ENCODE data around the gene NCBP3. TPM values are rescaled to one million over a fixed set of nuclear protein-coding genes. Genes with fewer than 3 reads are reported as not detected.

NCBP3 gene
- total RNA-seq, 6 experiments from 2014 or later, result 8.6 to 15.1 (median 10.5) TPM

GRCh38 chr17:3802461-3803307 lies 43.4 kb downstream of the NCBP3 start:
- 14% methylated on average over 11 of the region's 19 CpGs for whole genome bisulfite sequencing (ENCODE audit: insufficient coverage, low coverage, low lambda C conversion rate, missing lambda C conversion rate)
- peak overlapping the region; percentile 92 to 94 (median 93) for H3K27ac ChIP-seq
- TF ChIP-seq POLR2A (IDR thresholded peaks at IDR 0.05) (peak; percentile 60), CTCF (IDR thresholded peaks at IDR 0.05) (peak in 1 of 4 donors; percentile 12)
- no peaks in the 10 kb centered on the region for H3K9me3 ChIP-seq
- ATAC-seq (peak; percentile 66 to 78 (median 72)), DNase-seq (peak; percentile 74 to 87 (median 87))
- no peak overlapping the region for H3K4me3 ChIP-seq
- peaks cover 0 to 55% (median 26%) of the 10 kb centered on the region in 4 donors for H3K4me1 ChIP-seq
- no peaks in the 10 kb centered on the region for H3K36me3 ChIP-seq
- intact Hi-C loops (cut with DNase I), result no loop called here
- no peaks in the 10 kb centered on the region for H3K27me3 ChIP-seq

- WGBS (ENCODE audit: insufficient coverage, low coverage, low lambda C conversion rate, missing lambda C conversion rate), result 67% methylated on average over 1 of the region's 10 CpGs
- no peak for DNase-seq
- intact Hi-C loops (cut with DNase I), result no loop called here
- no peak overlapping the region for H3K4me3 ChIP-seq
- H3K4me1 ChIP-seq, result peaks cover 0 to 55% (median 26%) of the 10 kb centered on the region in 4 donors
- H3K27ac ChIP-seq, result peak overlapping the region; percentile 92 to 94 (median 93)
- ATAC-seq, result no peak
- H3K27me3 ChIP-seq, result no peaks in the 10 kb centered on the region
- H3K36me3 ChIP-seq, result no peaks in the 10 kb centered on the region
- TF ChIP-seq POLR2A (IDR thresholded peaks at IDR 0.05) (no peak), CTCF (IDR thresholded peaks at IDR 0.05) (no peak)
- H3K9me3 ChIP-seq, result no peaks in the 10 kb centered on the region
Observed at GRCh38 chr17:3801792-3802191, 44.3 kb downstream of the NCBP3 start.

GRCh38 chr17:3801347-3801746 lies 44.7 kb downstream of the NCBP3 start:
- Histone ChIP-seq H3K27ac (peak overlapping the region; percentile 22 to 94 (median 93)), H3K9me3 (no peaks in the 10 kb centered on the region), H3K36me3 (no peaks in the 10 kb centered on the region), H3K4me1 (peaks cover 0 to 55% (median 26%) of the 10 kb centered on the region in 4 donors), H3K27me3 (no peaks in the 10 kb centered on the region), H3K4me3 (no peak overlapping the region)
- ATAC-seq, result no peak
- no peak for DNase-seq
- TF ChIP-seq POLR2A (IDR thresholded peaks at IDR 0.05), result no peak
- TF ChIP-seq CTCF (IDR thresholded peaks at IDR 0.05), result no peak
- intact Hi-C loops (cut with DNase I), result no loop called here
- WGBS (ENCODE audit: insufficient coverage, low coverage, low lambda C conversion rate, missing lambda C conversion rate), result 100% methylated on average over 1 of the region's 7 CpGs

- Histone ChIP-seq H3K4me1 (peaks cover 0 to 55% (median 26%) of the 10 kb centered on the region in 4 donors), H3K27ac (peak within 1 kb of the TSS; percentile 92 to 94 (median 93)), H3K27me3 (no peaks in the 10 kb centered on the region), H3K36me3 (no peaks in the 10 kb centered on the region), H3K4me3 (no peak within 1 kb of the TSS), H3K9me3 (no peaks in the 10 kb centered on the region)
- intact Hi-C loops (cut with DNase I), result no loop called here
- no CpG with 5 or more reads among the region's 17 CpGs for WGBS (ENCODE audit: insufficient coverage, low coverage, low lambda C conversion rate, missing lambda C conversion rate)
- DNase-seq, result no peak
- ATAC-seq, result no peak
- TF ChIP-seq CTCF (IDR thresholded peaks at IDR 0.05) (no peak), POLR2A (IDR thresholded peaks at IDR 0.05) (no peak)
Observed at GRCh38 chr17:3800362-3801271, 45.4 kb downstream of the NCBP3 start, which contains the start of gene ITGAE. TSS of gene ITGAE (minus strand) at chr17:3801188. CDS start at chr17:3801144, 44 bp downstream.
